Measurements from ENCODE around the gene ZDHHC12.

ZDHHC12 gene

DNA sequence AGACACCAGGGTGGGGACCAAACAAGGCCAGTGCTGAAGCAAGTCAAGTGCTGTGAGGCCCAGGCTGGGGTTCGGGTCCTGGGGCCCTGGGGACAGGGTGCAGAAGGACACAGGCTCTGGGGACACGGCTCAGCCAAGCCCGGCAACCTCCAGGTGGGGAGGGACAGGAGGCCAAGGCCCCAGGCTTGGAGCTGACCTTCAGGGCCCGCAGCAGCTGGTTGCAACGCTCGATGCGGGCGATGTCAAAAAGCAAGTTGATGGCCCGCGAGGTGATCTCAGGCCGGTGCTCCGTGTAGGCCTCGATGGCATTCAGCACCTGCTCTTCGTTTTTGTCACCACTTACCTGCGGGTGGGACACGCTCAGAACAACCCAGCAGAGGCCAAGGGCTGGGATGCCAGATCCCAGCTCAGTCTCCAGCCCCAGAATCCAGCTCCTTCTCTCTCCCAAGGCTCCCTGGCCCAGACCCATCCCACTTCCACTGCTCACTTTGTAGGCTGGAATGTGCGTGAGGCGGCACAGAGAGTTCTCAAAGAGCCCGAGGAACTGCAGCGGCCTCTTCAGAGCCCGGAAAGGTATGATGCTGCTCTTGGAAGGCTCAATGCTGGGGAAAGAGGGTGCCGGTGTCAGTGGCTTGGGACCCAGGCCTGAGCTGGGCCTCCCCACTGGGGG is 27.1 kb upstream of the ZDHHC12 start:
- H3K4me3 ChIP-seq (ENCODE audit: low read depth, low read length): no peak overlapping the region
- TF ChIP-seq, protein P1, sequence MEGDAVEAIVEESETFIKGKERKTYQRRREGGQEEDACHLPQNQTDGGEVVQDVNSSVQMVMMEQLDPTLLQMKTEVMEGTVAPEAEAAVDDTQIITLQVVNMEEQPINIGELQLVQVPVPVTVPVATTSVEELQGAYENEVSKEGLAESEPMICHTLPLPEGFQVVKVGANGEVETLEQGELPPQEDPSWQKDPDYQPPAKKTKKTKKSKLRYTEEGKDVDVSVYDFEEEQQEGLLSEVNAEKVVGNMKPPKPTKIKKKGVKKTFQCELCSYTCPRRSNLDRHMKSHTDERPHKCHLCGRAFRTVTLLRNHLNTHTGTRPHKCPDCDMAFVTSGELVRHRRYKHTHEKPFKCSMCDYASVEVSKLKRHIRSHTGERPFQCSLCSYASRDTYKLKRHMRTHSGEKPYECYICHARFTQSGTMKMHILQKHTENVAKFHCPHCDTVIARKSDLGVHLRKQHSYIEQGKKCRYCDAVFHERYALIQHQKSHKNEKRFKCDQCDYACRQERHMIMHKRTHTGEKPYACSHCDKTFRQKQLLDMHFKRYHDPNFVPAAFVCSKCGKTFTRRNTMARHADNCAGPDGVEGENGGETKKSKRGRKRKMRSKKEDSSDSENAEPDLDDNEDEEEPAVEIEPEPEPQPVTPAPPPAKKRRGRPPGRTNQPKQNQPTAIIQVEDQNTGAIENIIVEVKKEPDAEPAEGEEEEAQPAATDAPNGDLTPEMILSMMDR (IDR thresholded peaks at IDR 0.05; ENCODE audit: control insufficient read depth, extremely low read depth, insufficient read depth): no peak
- no peak for DNase-seq (ENCODE audit: low read depth)

DNA sequence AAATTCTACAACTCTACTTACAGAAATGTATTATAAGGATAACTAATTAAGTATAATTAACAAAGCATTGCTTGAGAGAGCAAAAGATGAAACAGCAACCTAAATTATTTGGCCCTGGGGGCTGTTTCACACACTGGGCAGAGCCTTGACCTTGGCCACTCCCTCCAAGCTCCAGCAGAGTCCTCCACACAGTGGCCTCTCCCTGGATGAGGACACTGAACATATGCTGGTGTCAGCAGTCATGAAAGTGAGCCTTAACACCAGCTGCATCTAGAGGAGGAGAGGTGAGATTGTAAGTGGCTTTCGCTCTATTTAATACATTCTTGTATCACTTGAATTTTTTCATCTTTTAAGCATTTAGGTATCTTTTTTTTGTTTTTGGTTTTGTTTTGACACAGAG is 23.3 kb upstream of the ZDHHC12 start:
- TF ChIP-seq, protein P1 (IDR thresholded peaks at IDR 0.05; ENCODE audit: control insufficient read depth, extremely low read depth, insufficient read depth): no peak
- DNase-seq (ENCODE audit: low read depth): no peak
- no peak overlapping the region for H3K4me3 ChIP-seq (ENCODE audit: low read depth, low read length)

DNA sequence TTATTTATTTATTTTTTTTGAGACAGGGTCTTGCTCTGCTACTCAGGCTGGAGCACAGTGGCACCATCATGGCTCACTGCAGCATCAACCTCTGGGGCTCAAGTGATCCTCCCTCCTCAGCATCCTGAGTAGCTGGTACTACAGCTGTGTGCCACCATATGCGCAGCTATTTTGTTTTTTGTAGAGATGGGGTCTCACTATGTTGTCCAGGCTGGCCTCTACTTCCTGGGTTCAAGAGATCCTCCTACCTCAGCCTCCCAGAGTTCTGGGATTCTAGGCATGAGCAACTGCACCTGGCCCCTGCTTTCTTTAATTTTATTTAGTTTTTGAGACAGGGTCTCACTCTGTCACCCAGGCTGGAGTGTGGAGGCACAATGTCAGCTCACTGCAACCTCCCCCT is 19.5 kb upstream of the ZDHHC12 start:
- no peak overlapping the region for H3K4me3 ChIP-seq (ENCODE audit: low read depth, low read length)
- TF ChIP-seq, protein P1 (IDR thresholded peaks at IDR 0.05; ENCODE audit: control insufficient read depth, extremely low read depth, insufficient read depth): no peak
- DNase-seq (ENCODE audit: low read depth): no peak

DNA sequence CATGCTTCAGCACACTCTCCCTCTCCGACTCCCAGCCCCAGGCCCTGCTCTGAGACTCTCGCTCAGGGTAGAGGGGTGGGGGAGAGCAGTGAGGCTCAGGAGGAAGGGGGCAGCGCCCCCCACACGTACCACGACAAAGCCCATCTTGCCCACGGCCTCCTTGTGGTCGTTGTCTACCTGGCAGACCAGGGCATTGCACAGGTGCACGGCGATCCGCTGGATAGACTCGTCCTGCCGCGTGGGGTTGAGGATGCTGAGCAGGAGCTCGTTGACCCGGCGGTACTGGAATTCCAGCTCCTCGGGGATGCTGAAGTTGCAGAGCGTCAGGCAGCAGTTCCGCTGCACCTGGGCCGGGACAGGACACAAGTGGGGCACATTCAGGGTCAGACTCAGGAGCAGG is 18.5 kb upstream of the ZDHHC12 start:
- no peak overlapping the region for H3K4me3 ChIP-seq (ENCODE audit: low read depth, low read length)
- TF ChIP-seq, protein P1 (IDR thresholded peaks at IDR 0.05; ENCODE audit: control insufficient read depth, extremely low read depth, insufficient read depth): no peak
- no peak for DNase-seq (ENCODE audit: low read depth)

DNA sequence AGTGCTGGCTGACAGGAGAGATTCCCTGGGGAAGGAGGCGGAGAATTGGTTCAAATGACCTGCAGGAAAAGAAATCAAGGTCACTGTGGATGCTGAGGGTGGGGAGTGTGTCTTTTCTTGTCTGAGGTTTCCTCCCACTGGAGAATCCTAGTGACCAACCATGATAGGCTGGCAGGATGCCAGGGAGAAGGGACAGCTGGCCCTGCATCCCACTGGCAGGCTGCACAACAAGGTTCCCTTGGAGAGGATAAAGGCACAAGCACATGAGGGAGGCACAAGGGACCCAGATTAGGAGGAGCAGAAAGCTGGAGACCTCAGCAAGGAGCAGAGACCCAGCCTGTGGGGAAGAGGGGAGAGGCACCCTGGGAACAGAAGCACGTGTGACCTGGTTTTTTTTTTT is 11.4 kb upstream of the ZDHHC12 start:
- TF ChIP-seq, protein P1 (IDR thresholded peaks at IDR 0.05; ENCODE audit: control insufficient read depth, extremely low read depth, insufficient read depth): no peak
- no peak for DNase-seq (ENCODE audit: low read depth)
- H3K4me3 ChIP-seq (ENCODE audit: low read depth, low read length): no peak overlapping the region

DNA sequence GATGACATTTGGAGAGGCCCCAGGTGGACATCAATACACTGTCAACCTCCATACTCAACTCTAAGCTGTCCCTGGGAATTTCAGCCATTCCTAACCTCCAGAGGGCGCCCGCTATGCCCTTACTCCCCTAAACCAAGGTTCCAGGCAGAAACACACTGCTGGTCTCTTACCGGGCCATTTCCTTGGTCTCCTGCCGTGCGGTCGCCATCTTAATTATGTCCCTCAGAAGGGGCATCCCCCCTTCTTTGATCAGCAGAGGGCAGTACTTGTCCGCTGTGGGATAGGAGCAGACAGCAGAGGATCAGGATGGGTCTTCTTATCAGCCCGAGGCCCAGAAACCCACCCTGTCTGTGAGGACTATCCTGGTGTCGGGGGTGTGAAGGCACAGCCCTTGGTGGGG is 9.3 kb upstream of the ZDHHC12 start:
- TF ChIP-seq, protein P1 (IDR thresholded peaks at IDR 0.05; ENCODE audit: control insufficient read depth, extremely low read depth, insufficient read depth): peak; percentile 70
- peak; percentile 10 for DNase-seq (ENCODE audit: low read depth)
- no peak overlapping the region for H3K4me3 ChIP-seq (ENCODE audit: low read depth, low read length)

DNA sequence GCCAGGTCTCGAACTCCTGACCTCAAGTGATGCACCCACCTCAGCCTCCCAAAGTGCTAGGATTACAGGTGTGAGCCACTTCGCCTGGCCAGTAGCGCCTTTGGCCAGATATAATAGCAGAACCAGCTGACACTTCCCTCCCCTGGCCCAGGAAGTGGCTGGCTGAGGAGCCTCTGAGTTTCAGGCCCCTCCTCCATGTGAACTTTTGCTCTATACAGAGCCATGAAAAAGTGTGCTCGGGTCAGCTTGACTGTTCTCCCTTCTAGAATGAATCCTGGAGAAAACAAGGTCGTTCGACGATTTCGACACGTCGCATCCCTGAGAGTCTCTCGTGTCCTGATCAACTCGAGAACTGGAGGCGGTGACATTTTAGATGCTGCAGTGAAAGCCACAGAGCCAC is 8.6 kb upstream of the ZDHHC12 start:
- no peak overlapping the region for H3K4me3 ChIP-seq (ENCODE audit: low read depth, low read length)
- TF ChIP-seq, protein P1 (IDR thresholded peaks at IDR 0.05; ENCODE audit: control insufficient read depth, extremely low read depth, insufficient read depth): no peak
- no peak for DNase-seq (ENCODE audit: low read depth)
